Transverse colon (tissue), 4 donors: ENCODE measurements around the gene CYP4X1. TPM values are rescaled to one million over a fixed set of nuclear protein-coding genes. Genes with fewer than 3 reads are reported as not detected.

Experiments
- DNase-seq: peaks from one replicate; pipeline ENCODE4 v3.0.0-alpha.2; 2019
- H3K27ac ChIP-seq, 4 donors: fragments of 200-600 bp; sonication (generic); 2 replicates each; pipeline ENCODE4 v1.5.1; 2016 to 2018; ENCODE audit warnings: inconsistent platforms in 4 of 4
- H3K27me3 ChIP-seq: fragments of 200-600 bp; sonication (generic); 2 replicates; pipeline ENCODE4 v1.5.1; 2017; ENCODE audit warnings: inconsistent platforms
- H3K36me3 ChIP-seq, 4 donors: fragments of 200-600 bp; sonication (generic); 2 replicates each; pipeline ENCODE4 v1.5.1; 2017 to 2019; ENCODE audit warnings: inconsistent platforms in 4 of 4
- H3K4me1 ChIP-seq, 4 donors: fragments of 200-600 bp; sonication (generic); 2 replicates each; pipeline ENCODE4 v1.5.1; 2017 to 2020; ENCODE audit warnings: inconsistent platforms in 4 of 4
- H3K4me3 ChIP-seq, 4 donors: fragments of 200-600 bp; sonication (generic); 1 replicate in 1 of 4; 2 replicates in 3 of 4; pipeline versions ENCODE4 v1.5.1 to v1.6.1; 2017 to 2019; ENCODE audit warnings: inconsistent platforms in 4 of 4
- H3K9me3 ChIP-seq, 2 donors: fragments of 200-600 bp; sonication (generic); 2 replicates each; pipeline ENCODE4 v1.5.1; 2017 to 2019; ENCODE audit warnings: inconsistent platforms in 2 of 2
- EP300 ChIP-seq: sonication (generic); formaldehyde crosslinking; IDR thresholded peaks from one replicate; pipeline ENCODE4 v1.6.1; 2017; ENCODE audit warnings: antibody characterized with exemption, low read depth
- POLR2A ChIP-seq: fragments of 450-650 bp; IDR thresholded peaks from one replicate; pipeline ENCODE4 v1.6.1; 2016; ENCODE audit warnings: antibody characterized with exemption, mild to moderate bottlenecking, moderate library complexity
- POLR2AphosphoS5 ChIP-seq, 3 donors: sonication (generic); formaldehyde crosslinking; IDR thresholded peaks; one replicate each; pipeline ENCODE4 v1.6.1; 2016; ENCODE audit warnings: antibody characterized with exemption in 3 of 3
- WGBS, 2 donors: methylation state at CpG; one replicate each; pipeline ENCODE4 v1.1.5; 2018; ENCODE audit warnings: low coverage in 1 of 2; 5-methylcytosine and 5-hydroxymethylcytosine counted together
- in situ Hi-C, 4 donors: fragments of 200-750 bp; cut with MboI; loops; one replicate each; pipeline versions ENCODE4 v1.15.0 to v1.15.1; 2017; ENCODE audit warnings: low sequenced_read_pairs in 3 of 4, low pct_ligation_motif_present in 1 of 4, low pct_unique_long_range_greater_than_20kb in 1 of 4
- intact Hi-C: fragments of 100-400 bp; cut with DNase I; formaldehyde crosslinking; loops from one replicate; pipeline ENCODE4 v1.15.1; 2023; ENCODE audit warnings: low total_unique reads
- total RNA-seq, 4 donors: library from RNA; depleted of rRNA; stranded (reverse); fragments of >200 nt; gene quantifications; one replicate each; pipeline ENCODE4 v1.1.0, GENCODE V29; 2016
- TF ChIP-seq, protein P1 (sequence below), 5 experiments: fragments of 200-600 bp in 3 of 5; fragments of 450-650 bp in 2 of 5; sonication (generic) in 3 of 5; IDR thresholded peaks; 1 replicate in 2 of 5; 2 replicates in 3 of 5; pipeline ENCODE4 v1.5.1; 2016 to 2017; ENCODE audit warnings: antibody characterized with exemption in 5 of 5, inconsistent platforms in 3 of 5, mild to moderate bottlenecking in 2 of 5, moderate library complexity in 1 of 5

CYP4X1 gene
- total RNA-seq, 4 donors from 2014 or later, result 0.79 to 0.96 TPM; not detected in 2

DNA sequence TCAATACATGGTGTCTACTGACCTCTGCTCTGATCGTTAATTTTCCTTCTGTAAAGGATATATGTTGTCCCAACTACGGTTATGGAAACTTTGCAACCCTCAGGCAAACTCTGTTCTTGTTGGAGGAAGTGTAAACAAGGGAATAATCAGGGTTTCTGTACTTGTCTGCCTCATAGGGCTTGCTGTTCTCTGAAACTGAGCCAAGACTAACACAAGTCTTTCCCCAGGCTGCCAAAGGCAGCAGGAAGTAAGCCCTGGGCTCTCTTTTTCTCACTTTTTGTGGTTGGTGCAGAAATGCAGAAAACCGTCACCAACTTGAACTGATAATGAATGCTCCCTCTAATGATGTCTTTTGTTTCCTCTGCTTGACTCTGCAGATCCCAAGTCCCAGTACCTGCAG, 7.6 kb downstream of the CYP4X1 start:
- H3K9me3 ChIP-seq, result no peaks in the 10 kb centered on the region
- H3K4me3 ChIP-seq, result no peak overlapping the region
- TF ChIP-seq POLR2AphosphoS5 (IDR thresholded peaks at IDR 0.05) (no peak), POLR2A (no peak), EP300 (no peak)
- TF ChIP-seq, protein P1, sequence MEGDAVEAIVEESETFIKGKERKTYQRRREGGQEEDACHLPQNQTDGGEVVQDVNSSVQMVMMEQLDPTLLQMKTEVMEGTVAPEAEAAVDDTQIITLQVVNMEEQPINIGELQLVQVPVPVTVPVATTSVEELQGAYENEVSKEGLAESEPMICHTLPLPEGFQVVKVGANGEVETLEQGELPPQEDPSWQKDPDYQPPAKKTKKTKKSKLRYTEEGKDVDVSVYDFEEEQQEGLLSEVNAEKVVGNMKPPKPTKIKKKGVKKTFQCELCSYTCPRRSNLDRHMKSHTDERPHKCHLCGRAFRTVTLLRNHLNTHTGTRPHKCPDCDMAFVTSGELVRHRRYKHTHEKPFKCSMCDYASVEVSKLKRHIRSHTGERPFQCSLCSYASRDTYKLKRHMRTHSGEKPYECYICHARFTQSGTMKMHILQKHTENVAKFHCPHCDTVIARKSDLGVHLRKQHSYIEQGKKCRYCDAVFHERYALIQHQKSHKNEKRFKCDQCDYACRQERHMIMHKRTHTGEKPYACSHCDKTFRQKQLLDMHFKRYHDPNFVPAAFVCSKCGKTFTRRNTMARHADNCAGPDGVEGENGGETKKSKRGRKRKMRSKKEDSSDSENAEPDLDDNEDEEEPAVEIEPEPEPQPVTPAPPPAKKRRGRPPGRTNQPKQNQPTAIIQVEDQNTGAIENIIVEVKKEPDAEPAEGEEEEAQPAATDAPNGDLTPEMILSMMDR (IDR thresholded peaks at IDR 0.05), result no peak
- DNase-seq, result no peak
- peak overlapping the region in 1 of 4 donors; percentile 7 for H3K27ac ChIP-seq
- 15 to 19% methylated on average over 2 to 3 of the region's 3 CpGs for WGBS, 2 donors
- intact Hi-C loops, result no loop called here
- no peaks in the 10 kb centered on the region for H3K36me3 ChIP-seq
- H3K27me3 ChIP-seq, result no peaks in the 10 kb centered on the region
- in situ Hi-C loops, result no loop called here
- H3K4me1 ChIP-seq, result peaks cover 0 to 11% (median 0%) of the 10 kb centered on the region in 4 donors

- Histone ChIP-seq H3K27me3 (no peaks in the 10 kb centered on the region), H3K36me3 (no peaks in the 10 kb centered on the region), H3K27ac (peak overlapping the region in 1 of 4 donors; percentile 7), H3K9me3 (no peaks in the 10 kb centered on the region), H3K4me1 (peaks cover 0 to 11% (median 0%) of the 10 kb centered on the region in 4 donors), H3K4me3 (no peak overlapping the region)
- in situ Hi-C loops, result no loop called here
- TF ChIP-seq, protein P1 (IDR thresholded peaks at IDR 0.05), result no peak
- TF ChIP-seq POLR2AphosphoS5 (IDR thresholded peaks at IDR 0.05) (no peak), POLR2A (no peak), EP300 (no peak)
- WGBS, 2 donors, result 43 to 62% methylated on average over 3 of the region's 3 CpGs
- no peak for DNase-seq
- intact Hi-C loops, result no loop called here
Observed at GRCh38 chr1:47031585-47031984, 8.1 kb downstream of the CYP4X1 start.

DNA sequence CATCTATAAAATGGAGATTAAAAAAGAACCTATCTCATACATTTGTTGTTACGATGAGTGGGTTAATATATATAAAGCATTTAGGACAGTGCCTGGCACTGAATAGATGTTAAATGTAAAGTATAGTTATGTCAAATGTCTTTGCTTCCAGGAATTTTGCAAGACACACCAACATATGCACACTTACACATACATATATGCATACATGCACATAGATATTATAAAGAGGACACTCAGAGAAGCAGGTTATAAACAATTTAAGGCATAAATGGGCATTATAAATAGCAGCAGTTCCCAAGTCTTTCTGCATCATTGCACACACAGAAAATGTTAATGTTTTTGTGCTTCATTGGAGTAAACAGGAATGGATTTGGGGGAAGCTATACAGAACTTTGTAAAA, 13.3 kb downstream of the CYP4X1 start:
- H3K27ac ChIP-seq, result no peak overlapping the region
- in situ Hi-C loops, result no loop called here

GRCh38 chr1:47059376-47059775, 35.9 kb downstream of the CYP4X1 start:
- Histone ChIP-seq H3K4me3 (no peak overlapping the region), H3K27ac (no peak overlapping the region), H3K27me3 (peaks cover 4% of the 10 kb centered on the region), H3K4me1 (no peaks in the 10 kb centered on the region), H3K36me3 (no peaks in the 10 kb centered on the region), H3K9me3 (peaks cover 0 to 4% of the 10 kb centered on the region in 2 donors)
- 63 to 75% methylated on average over 1 of the region's 1 CpG for WGBS, 2 donors
- TF ChIP-seq POLR2AphosphoS5 (IDR thresholded peaks at IDR 0.05), result no peak
- TF ChIP-seq EP300, result no peak
- TF ChIP-seq POLR2A, result no peak
- TF ChIP-seq, protein P1 (IDR thresholded peaks at IDR 0.05), result no peak
- intact Hi-C loops, result no loop called here
- in situ Hi-C loops, result no loop called here
- no peak for DNase-seq

More for the DNA sequence above, 13.3 kb downstream of the CYP4X1 start:
- no peak for DNase-seq
- Histone ChIP-seq H3K27me3 (no peaks in the 10 kb centered on the region), H3K36me3 (no peaks in the 10 kb centered on the region), H3K9me3 (no peaks in the 10 kb centered on the region), H3K4me1 (no peaks in the 10 kb centered on the region), H3K4me3 (no peak overlapping the region)
- intact Hi-C loops, result no loop called here
- TF ChIP-seq POLR2AphosphoS5 (IDR thresholded peaks at IDR 0.05), result no peak
- TF ChIP-seq, protein P1 (IDR thresholded peaks at IDR 0.05), result no peak
- TF ChIP-seq EP300, result no peak
- TF ChIP-seq POLR2A, result no peak
- WGBS, 2 donors, result 85 to 100% methylated on average over 1 of the region's 1 CpG
